PC-3 (cell line): Measurements from ENCODE around the gene SHROOM3. TPM values are rescaled to one million over a fixed set of nuclear protein-coding genes. Genes with fewer than 3 reads are reported as not detected.

Source experiments
- ATAC-seq: fragments of 200-7000 bp; cut with Tn5 transposase; 2 replicates; pipeline ENCODE4 v1.9.1; 2020; ENCODE audit warnings: mild to moderate bottlenecking, moderate library complexity
- BruUV-seq: library from RNA; stranded (reverse); fragments of 400-500 nt; replicated peaks from 2 replicates; lab custom pipeline; 2021; lab: Mats Ljungman, UMichigan
- CTCF ChIA-PET: fragments of 300-600 bp; sonication (Branson Sonifier 250); formaldehyde crosslinking; loops from one replicate; lab custom pipeline; 2022; ENCODE audit warnings: antibody characterized with exemption; lab: Charles Lee
- POLR2A ChIA-PET: fragments of 300-600 bp; sonication (Branson Sonifier 250); formaldehyde crosslinking; loops from one replicate; lab custom pipeline; 2022; ENCODE audit warnings: antibody characterized with exemption; ENCODE audit not compliant: unreplicated experiment; lab: Charles Lee
- DNase-seq: peaks from one replicate; pipeline ENCODE4 v3.0.0-alpha.2; 2015
- H2AFZ ChIP-seq: fragments of 300-600 bp; sonication (generic); 2 replicates; pipeline ENCODE4 v1.6.0; 2016; ENCODE audit warnings: antibody characterized with exemption, low read length
- H3F3A ChIP-seq: fragments of 300-600 bp; sonication (generic); one replicate; pipeline ENCODE4 v1.6.0; 2017; ENCODE audit warnings: antibody characterized with exemption, low read length, control low read depth, mild to moderate bottlenecking; ENCODE audit not compliant: unreplicated experiment
- H3K27ac ChIP-seq: fragments of 300-600 bp; sonication (generic); 2 replicates; pipeline ENCODE4 v1.5.1; 2016; ENCODE audit warnings: mild to moderate bottlenecking, low read length
- H3K27me3 ChIP-seq: fragments of 300-600 bp; sonication (generic); 2 replicates; pipeline ENCODE4 v1.6.1; 2016; ENCODE audit warnings: low read length, mixed read lengths
- H3K36me3 ChIP-seq: fragments of 300-600 bp; sonication (generic); 2 replicates; pipeline ENCODE4 v1.6.1; 2016; ENCODE audit warnings: low read depth, mixed run types, low read length, mixed read lengths
- H3K4me1 ChIP-seq: fragments of 300-600 bp; sonication (generic); 2 replicates; pipeline ENCODE4 v1.5.1; 2016; ENCODE audit warnings: low read length; ENCODE audit not compliant: insufficient read depth
- H3K4me2 ChIP-seq: fragments of 300-600 bp; sonication (generic); 2 replicates; pipeline ENCODE4 v1.6.0; 2016; ENCODE audit warnings: low read length
- H3K4me3 ChIP-seq: fragments of 300-600 bp; sonication (generic); 2 replicates; pipeline ENCODE4 v1.5.1; 2016; ENCODE audit warnings: mild to moderate bottlenecking, low read length, mixed read lengths
- H3K79me2 ChIP-seq: fragments of 300-600 bp; sonication (generic); 2 replicates; pipeline ENCODE4 v1.6.1; 2017; ENCODE audit warnings: low read length, mixed read lengths
- H3K9ac ChIP-seq: fragments of 300-600 bp; sonication (generic); 2 replicates; pipeline ENCODE4 v1.6.0; 2016; ENCODE audit warnings: mild to moderate bottlenecking, low read length
- H3K9me2 ChIP-seq: fragments of 300-600 bp; sonication (generic); replicated peaks from 2 replicates; pipeline ENCODE4 v1.6.1; 2016; ENCODE audit warnings: mixed run types, low read length, mixed read lengths
- H3K9me3 ChIP-seq: fragments of 300-600 bp; sonication (generic); 2 replicates; pipeline ENCODE4 v1.6.1; 2016; ENCODE audit warnings: low read length, mixed read lengths
- H4K20me1 ChIP-seq: fragments of 300-600 bp; sonication (generic); 2 replicates; pipeline ENCODE4 v1.6.1; 2016; ENCODE audit warnings: low read length, mixed read lengths
- CTCF ChIP-seq: fragments of 300-600 bp; sonication (generic); conservative IDR thresholded peaks from 2 replicates; pipeline ENCODE4 v1.5.1; 2017; ENCODE audit warnings: antibody characterized with exemption, low read depth, mild to moderate bottlenecking, low read length
- EZH2 ChIP-seq: fragments of 300-600 bp; sonication (generic); IDR thresholded peaks from one replicate; pipeline ENCODE4 v1.6.1; 2017; ENCODE audit warnings: antibody characterized with exemption, mild to moderate bottlenecking, low read length; ENCODE audit not compliant: unreplicated experiment
- EZH2phosphoT487 ChIP-seq: fragments of 300-600 bp; sonication (generic); IDR thresholded peaks from 2 replicates; pipeline ENCODE4 v1.6.1; 2018; ENCODE audit warnings: mild to moderate bottlenecking, antibody characterized with exemption, low read length, borderline replicate concordance
- intact Hi-C: fragments of 100-400 bp; cut with micrococcal nuclease; formaldehyde crosslinking; loops from 2 replicates; pipeline ENCODE4 v1.9.0; 2023
- total RNA-seq: library from RNA; depleted of rRNA; stranded (reverse); fragments of >200 nt; gene quantifications from 2 replicates; pipeline ENCODE4 v1.2.3, GENCODE V29; 2014

Gene SHROOM3
- total RNA-seq, 1 experiment from 2014 or later = 27.8 TPM

DNA sequence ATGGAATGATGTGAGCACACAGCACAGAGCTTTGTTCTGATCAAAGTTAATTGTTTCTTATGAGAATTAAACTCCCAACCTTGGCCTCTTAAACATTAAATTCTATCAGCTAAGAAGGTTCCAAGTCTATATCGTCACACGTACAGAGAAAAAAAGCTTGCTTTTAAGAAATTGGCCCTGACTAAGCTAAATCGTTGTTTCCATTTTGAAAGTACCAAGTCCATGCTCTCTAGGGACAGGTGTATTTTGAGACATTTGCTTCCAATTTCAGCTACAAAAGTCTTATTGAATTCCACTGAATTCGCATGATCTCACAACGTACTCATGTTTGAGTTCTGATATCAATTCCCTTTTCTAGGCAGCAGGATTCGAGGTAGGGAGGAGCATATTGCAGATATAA, 157.4 kb downstream of the SHROOM3 start:
- H3K9ac ChIP-seq = no peak overlapping the region
- H2AFZ ChIP-seq = no peak overlapping the region
- H3K36me3 ChIP-seq = no peaks in the 10 kb centered on the region
- H3K79me2 ChIP-seq = peaks cover under 1% of the 10 kb centered on the region
- H3K4me1 ChIP-seq = peaks cover 35% of the 10 kb centered on the region
- TF ChIP-seq EZH2phosphoT487 (no peak), CTCF (no peak), EZH2 (no peak)
- intact Hi-C loops = no loop called here
- no peak overlapping the region for H3K4me2 ChIP-seq
- POLR2A ChIA-PET = no interaction called here
- CTCF ChIA-PET = no interaction called here
- no peak overlapping the region for H3K27ac ChIP-seq
- no peaks in the 10 kb centered on the region for H4K20me1 ChIP-seq
- no peaks in the 10 kb centered on the region for H3K9me2 ChIP-seq
- no peak overlapping the region for H3K4me3 ChIP-seq
- H3K9me3 ChIP-seq = no peaks in the 10 kb centered on the region
- DNase-seq (no peak), ATAC-seq (no peak)
- no peaks in the 10 kb centered on the region for H3K27me3 ChIP-seq
- no peaks in the 10 kb centered on the region for H3F3A ChIP-seq
- BruUV-seq = no TSS peak

- intact Hi-C loops = no loop called here
- no peaks in the 10 kb centered on the region for H3K27me3 ChIP-seq
- H3K27ac ChIP-seq = peak overlapping the region; percentile 2; the same call in 1 of the 2 replicates
- H3K4me2 ChIP-seq = no peak overlapping the region; the same call in 1 of the 2 replicates
- no peaks in the 10 kb centered on the region for H3K79me2 ChIP-seq
- no peak overlapping the region for H3K4me3 ChIP-seq
- POLR2A ChIA-PET = no interaction called here
- H3F3A ChIP-seq = no peaks in the 10 kb centered on the region
- H4K20me1 ChIP-seq = no peaks in the 10 kb centered on the region
- peaks cover 32% of the 10 kb centered on the region for H3K4me1 ChIP-seq
- no TSS peak for BruUV-seq
- no peaks in the 10 kb centered on the region for H3K9me2 ChIP-seq
- H3K9ac ChIP-seq = no peak overlapping the region
- no peaks in the 10 kb centered on the region for H3K9me3 ChIP-seq
- ATAC-seq (peak; percentile 74), DNase-seq (peak; percentile 57)
- CTCF ChIA-PET = no interaction called here
- TF ChIP-seq CTCF (no peak), EZH2 (no peak), EZH2phosphoT487 (no peak)
- H3K36me3 ChIP-seq = no peaks in the 10 kb centered on the region
- no peak overlapping the region for H2AFZ ChIP-seq
Observed at GRCh38 chr4:76594173-76594572, 159.1 kb downstream of the SHROOM3 start.

DNA sequence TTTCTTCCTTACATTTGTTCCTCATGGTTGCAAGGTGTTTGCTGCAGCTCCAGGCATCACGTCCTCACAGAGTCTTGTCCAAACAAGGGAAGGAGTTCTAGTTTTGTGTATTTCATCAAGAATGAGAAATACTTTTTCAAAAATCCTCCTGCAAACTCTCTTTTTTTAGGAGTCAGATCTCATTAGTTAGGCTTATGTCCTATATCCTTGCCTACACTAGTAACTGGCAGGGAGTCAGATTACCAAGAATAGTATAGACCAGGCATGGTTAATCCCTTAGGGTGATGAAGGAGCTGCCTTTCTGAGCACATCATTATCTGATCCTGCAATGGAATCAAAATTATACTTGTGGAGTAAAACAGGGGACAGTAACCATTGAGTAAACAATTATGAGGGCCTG, 160.4 kb downstream of the SHROOM3 start:
- Histone ChIP-seq H3K27ac (no peak overlapping the region), H3K4me1 (peaks cover 22% of the 10 kb centered on the region), H3K36me3 (no peaks in the 10 kb centered on the region), H3K9me2 (no peaks in the 10 kb centered on the region), H3K9ac (no peak overlapping the region), H3K4me3 (no peak overlapping the region), H3K9me3 (no peaks in the 10 kb centered on the region), H3K27me3 (no peaks in the 10 kb centered on the region), H3K79me2 (no peaks in the 10 kb centered on the region), H3K4me2 (no peak overlapping the region), H3F3A (no peaks in the 10 kb centered on the region), H4K20me1 (no peaks in the 10 kb centered on the region), H2AFZ (no peak overlapping the region)
- BruUV-seq = no TSS peak
- ChIA-PET CTCF (no interaction called here), POLR2A (no interaction called here)
- ATAC-seq (no peak), DNase-seq (no peak)
- intact Hi-C loops = no loop called here
- TF ChIP-seq EZH2 (no peak), EZH2phosphoT487 (no peak)
